Right lobe of liver (tissue), 6 donors: ENCODE measurements around the gene MATN1. TPM values are rescaled to one million over a fixed set of nuclear protein-coding genes. Genes with fewer than 3 reads are reported as not detected.
A peak's percentile ranks its signal among the peaks of the same experiment; 100 is the strongest.

Experiments
- ATAC-seq, 4 donors: fragments of 200-7000 bp; cut with Tn5 transposase; one replicate each; pipeline ENCODE4 v1.9.1; 2020; ENCODE audit warnings: mild to moderate bottlenecking in 4 of 4, moderate library complexity in 4 of 4
- DNase-seq, 3 donors: peaks; one replicate each; pipeline ENCODE4 v3.0.0-alpha.2; 2020
- H3K27ac ChIP-seq, 3 donors: fragments of 200-600 bp; one replicate each; pipeline ENCODE4 v1.8.0; 2022
- H3K27me3 ChIP-seq, 2 donors: fragments of 200-600 bp; one replicate each; pipeline ENCODE4 v1.8.0; 2022
- H3K36me3 ChIP-seq, 4 donors: fragments of 200-600 bp; sonication (generic) in 1 of 4; one replicate each; pipeline versions ENCODE4 v1.5.1 to v1.8.0; 2017 to 2022; ENCODE audit warnings: control low read depth in 1 of 4
- H3K4me1 ChIP-seq, 4 donors: fragments of 200-600 bp; sonication (generic) in 1 of 4; one replicate each; pipeline versions ENCODE4 v1.5.1 to v1.8.0; 2017 to 2022; ENCODE audit warnings: control low read depth in 1 of 4
- H3K4me3 ChIP-seq, 3 donors: fragments of 200-600 bp; one replicate each; pipeline ENCODE4 v1.8.0; 2022
- H3K9me3 ChIP-seq, 4 donors: fragments of 200-600 bp; sonication (generic) in 1 of 4; one replicate each; pipeline versions ENCODE4 v1.5.1 to v1.8.0; 2017 to 2022; ENCODE audit warnings: control low read depth in 1 of 4
- CTCF ChIP-seq, 4 donors: fragments of 200-600 bp in 3 of 4; fragments of 450-650 bp in 1 of 4; IDR thresholded peaks; one replicate each; pipeline versions ENCODE4 v1.5.1 to v1.8.0; 2016 to 2022; ENCODE audit warnings: antibody characterized with exemption in 4 of 4, mild to moderate bottlenecking in 2 of 4
- POLR2A ChIP-seq: fragments of 450-650 bp; IDR thresholded peaks from one replicate; pipeline ENCODE4 v1.6.1; 2017; ENCODE audit warnings: antibody characterized with exemption, mild to moderate bottlenecking
- WGBS: methylation state at CpG from one replicate; pipeline ENCODE4 v1.1.6; 2018; ENCODE audit warnings: low coverage, low lambda C conversion rate; ENCODE audit not compliant: insufficient coverage; ENCODE audit errors: missing lambda C conversion rate; 5-methylcytosine and 5-hydroxymethylcytosine counted together
- intact Hi-C, 2 donors: fragments of 100-400 bp; cut with DNase I; formaldehyde crosslinking; loops; one replicate each; pipeline versions ENCODE4 v1.11.2 to v1.14.1; 2022
- total RNA-seq, 6 experiments: library from RNA; depleted of rRNA in 2 of 6; stranded (reverse); fragments of >200 nt in 2 of 6; fragmentation: NEBNext Ultra II Directional in 3 of 6; extraction: Animal tissue kit (Norgen Biotek cat#: 25700) in 3 of 6; gene quantifications; one replicate each; pipeline versions ENCODE4 v1.1.0 to v1.2.4, GENCODE V29; 2016 to 2023
- donor health status: DM: no; HTN: yes; CAD: no.
- donor health status: DM: no; HTN: no; CAD: no.
- donor health status: DM: no; HTN: no; CAD: no.
- donor health status: DM: no; HTN: yes; CAD: no.
- donor health status: DM: no; HTN: yes; CAD: no.

Gene MATN1
- total RNA-seq, 6 experiments from 2014 or later = not detected

GRCh38 chr1:30755334-30755733 lies 31.9 kb upstream of the MATN1 start:
- intact Hi-C loops = no loop called here
- TF ChIP-seq CTCF (IDR thresholded peaks at IDR 0.05) (no peak), POLR2A (no peak)
- Histone ChIP-seq H3K4me3 (peak overlapping the region; percentile 18 to 46 (median 33)), H3K9me3 (no peaks in the 10 kb centered on the region), H3K27ac (peak overlapping the region in 1 of 3 donors; percentile 51), H3K27me3 (no peaks in the 10 kb centered on the region), H3K36me3 (no peaks in the 10 kb centered on the region), H3K4me1 (peaks cover 0 to 7% (median 0%) of the 10 kb centered on the region in 4 donors)
- no peak for ATAC-seq
- DNase-seq = no peak
- 74% methylated on average over 6 of the region's 6 CpGs for WGBS

- Histone ChIP-seq H3K4me1 (peaks cover 0 to 7% (median 0%) of the 10 kb centered on the region in 4 donors), H3K27ac (no peak overlapping the region), H3K36me3 (no peaks in the 10 kb centered on the region), H3K9me3 (no peaks in the 10 kb centered on the region), H3K27me3 (no peaks in the 10 kb centered on the region), H3K4me3 (no peak overlapping the region)
- 62% methylated on average over 6 of the region's 9 CpGs for WGBS
- DNase-seq (no peak), ATAC-seq (no peak)
- intact Hi-C loops = no loop called here
- TF ChIP-seq POLR2A (no peak), CTCF (IDR thresholded peaks at IDR 0.05) (no peak)
Measured at GRCh38 chr1:30754684-30755171, 31.3 kb upstream of the MATN1 start.

GRCh38 chr1:30753660-30754123 lies 30.3 kb upstream of the MATN1 start:
- 58% methylated on average over 13 of the region's 13 CpGs for WGBS
- TF ChIP-seq POLR2A (peak; percentile 52), CTCF (IDR thresholded peaks at IDR 0.05) (no peak)
- Histone ChIP-seq H3K27ac (peak overlapping the region in 2 of 3 donors; percentile 5 to 13), H3K4me3 (no peak overlapping the region), H3K9me3 (no peaks in the 10 kb centered on the region), H3K4me1 (peaks cover 0 to 7% (median 0%) of the 10 kb centered on the region in 4 donors), H3K36me3 (no peaks in the 10 kb centered on the region), H3K27me3 (no peaks in the 10 kb centered on the region)
- no peak for ATAC-seq
- DNase-seq = no peak
- intact Hi-C loops = no loop called here

- H3K4me3 ChIP-seq = no peak overlapping the region
- H3K27ac ChIP-seq = no peak overlapping the region
- H3K9me3 ChIP-seq = no peaks in the 10 kb centered on the region
- TF ChIP-seq CTCF (IDR thresholded peaks at IDR 0.05) (no peak), POLR2A (no peak)
- intact Hi-C loops = no loop called here
- ATAC-seq (no peak), DNase-seq (no peak)
- 65% methylated on average over 3 of the region's 3 CpGs for WGBS
- H3K27me3 ChIP-seq = no peaks in the 10 kb centered on the region
- no peaks in the 10 kb centered on the region for H3K36me3 ChIP-seq
- peaks cover 0 to 5% (median 0%) of the 10 kb centered on the region in 4 donors for H3K4me1 ChIP-seq
Measured at GRCh38 chr1:30753118-30753517, 29.7 kb upstream of the MATN1 start.

- H3K27me3 ChIP-seq = no peaks in the 10 kb centered on the region
- H3K27ac ChIP-seq = no peak overlapping the region
- DNase-seq = no peak
- H3K36me3 ChIP-seq = no peaks in the 10 kb centered on the region
- no peaks in the 10 kb centered on the region for H3K9me3 ChIP-seq
- H3K4me3 ChIP-seq = no peak overlapping the region
- peaks cover 0 to 2% (median 0%) of the 10 kb centered on the region in 4 donors for H3K4me1 ChIP-seq
- ATAC-seq = no peak
- TF ChIP-seq POLR2A (no peak), CTCF (IDR thresholded peaks at IDR 0.05) (no peak)
- WGBS = 77% methylated on average over 9 of the region's 9 CpGs
- intact Hi-C loops = no loop called here
Measured at GRCh38 chr1:30752651-30752908, 29.2 kb upstream of the MATN1 start.
